ACC112 (cell line): Measurements from ENCODE around the gene TERT.
"Not testable (repeated sequence)": the region's sequence is repeated elsewhere in the genome, so short reads cannot be mapped to it uniquely, and the experiment has no call there.

ENCODE experiments used
- H2AFZ ChIP-seq: fragments of 200-600 bp; sonication (generic); one replicate; pipeline ENCODE4 v1.6.0; 2017; ENCODE audit warnings: antibody characterized with exemption, low read length; ENCODE audit not compliant: unreplicated experiment
- H3K27ac ChIP-seq: fragments of 200-600 bp; sonication (generic); 2 replicates; pipeline ENCODE4 v1.5.1; 2014; ENCODE audit warnings: low read depth, mild to moderate bottlenecking, antibody characterized with exemption, low read length, moderate library complexity
- H3K27me3 ChIP-seq: fragments of 200-600 bp; sonication (generic); 2 replicates; pipeline ENCODE4 v1.6.1; 2014; ENCODE audit warnings: mild to moderate bottlenecking, antibody characterized with exemption, low read length, moderate library complexity, mixed read lengths; ENCODE audit not compliant: insufficient read depth
- H3K36me3 ChIP-seq: fragments of 200-600 bp; sonication (generic); 2 replicates; pipeline ENCODE4 v1.6.1; 2016; ENCODE audit warnings: mild to moderate bottlenecking, antibody characterized with exemption, low read length, moderate library complexity, mixed read lengths; ENCODE audit not compliant: insufficient read depth
- H3K4me1 ChIP-seq: fragments of 200-600 bp; sonication (generic); one replicate; pipeline ENCODE4 v1.6.1; 2016; ENCODE audit warnings: low read length, mixed read lengths; ENCODE audit not compliant: insufficient read depth, unreplicated experiment, control insufficient read depth
- H3K4me3 ChIP-seq: fragments of 200-600 bp; sonication (generic); 2 replicates; pipeline ENCODE4 v1.5.1; 2014; ENCODE audit warnings: mild to moderate bottlenecking, low read depth, low read length
- H3K79me2 ChIP-seq: fragments of 200-600 bp; sonication (generic); one replicate; pipeline ENCODE4 v1.6.0; 2016; ENCODE audit warnings: low read length; ENCODE audit not compliant: control insufficient read depth, unreplicated experiment, insufficient read depth

Gene TERT

GRCh38 chr5:1292846-1293415, 1.9 kb downstream of the TERT start:
- Histone ChIP-seq H3K79me2 (no peaks in the 10 kb centered on the region), H2AFZ (no peak overlapping the region), H3K27ac (no peak overlapping the region), H3K36me3 (no peaks in the 10 kb centered on the region), H3K4me1 (no peaks in the 10 kb centered on the region), H3K4me3 (no peak overlapping the region), H3K27me3 (peaks cover 48% of the 10 kb centered on the region)

- H3K27ac ChIP-seq, result no peak overlapping the region
- no peaks in the 10 kb centered on the region for H3K4me1 ChIP-seq
- peaks cover 44% of the 10 kb centered on the region for H3K27me3 ChIP-seq
- H3K79me2 ChIP-seq, result no peaks in the 10 kb centered on the region
- H3K36me3 ChIP-seq, result no peaks in the 10 kb centered on the region
- no peak overlapping the region for H2AFZ ChIP-seq
- H3K4me3 ChIP-seq, result no peak overlapping the region
Measured at GRCh38 chr5:1292139-1292538, 2.7 kb downstream of the TERT start.

GRCh38 chr5:1291611-1292080, 3.2 kb downstream of the TERT start:
- Histone ChIP-seq H3K79me2 (no peaks in the 10 kb centered on the region), H3K27ac (no peak overlapping the region), H3K4me3 (no peak overlapping the region), H2AFZ (no peak overlapping the region), H3K4me1 (no peaks in the 10 kb centered on the region), H3K36me3 (no peaks in the 10 kb centered on the region), H3K27me3 (peaks cover 40% of the 10 kb centered on the region)

GRCh38 chr5:1290956-1291355, 3.9 kb downstream of the TERT start:
- H2AFZ ChIP-seq, H3K27ac ChIP-seq, H3K36me3 ChIP-seq, H3K4me1 ChIP-seq, H3K4me3 ChIP-seq, H3K79me2 ChIP-seq: not testable (repeated sequence)
- peaks cover 33% of the 10 kb centered on the region for H3K27me3 ChIP-seq

- H3K27me3 ChIP-seq, result peaks cover 19% of the 10 kb centered on the region
- not testable (repeated sequence) for H2AFZ ChIP-seq, H3K4me1 ChIP-seq, H3K36me3 ChIP-seq, H3K79me2 ChIP-seq, H3K4me3 ChIP-seq, H3K27ac ChIP-seq
Measured at GRCh38 chr5:1289559-1289958, 5.3 kb downstream of the TERT start.

- no peaks in the 10 kb centered on the region for H3K36me3 ChIP-seq
- H3K27me3 ChIP-seq, result peaks cover 11% of the 10 kb centered on the region
- H3K4me3 ChIP-seq, result no peak overlapping the region
- H3K4me1 ChIP-seq, result no peaks in the 10 kb centered on the region
- H3K79me2 ChIP-seq, result no peaks in the 10 kb centered on the region
- no peak overlapping the region for H2AFZ ChIP-seq
- no peak overlapping the region for H3K27ac ChIP-seq
Measured at GRCh38 chr5:1288439-1289335, 6.2 kb downstream of the TERT start.

GRCh38 chr5:1285883-1286291, 9.0 kb downstream of the TERT start:
- Histone ChIP-seq H3K27me3 (no peaks in the 10 kb centered on the region), H3K4me1 (no peaks in the 10 kb centered on the region), H3K36me3 (no peaks in the 10 kb centered on the region), H3K79me2 (no peaks in the 10 kb centered on the region), H2AFZ (no peak overlapping the region), H3K27ac (no peak overlapping the region), H3K4me3 (no peak overlapping the region)

- no peak overlapping the region for H3K4me3 ChIP-seq
- H3K36me3 ChIP-seq, result no peaks in the 10 kb centered on the region
- H2AFZ ChIP-seq, result no peak overlapping the region
- H3K27ac ChIP-seq, result no peak overlapping the region
- H3K4me1 ChIP-seq, result no peaks in the 10 kb centered on the region
- no peaks in the 10 kb centered on the region for H3K27me3 ChIP-seq
- H3K79me2 ChIP-seq, result no peaks in the 10 kb centered on the region
Measured at GRCh38 chr5:1285141-1285540, 9.7 kb downstream of the TERT start.

- H3K4me1 ChIP-seq, H3K79me2 ChIP-seq, H3K4me3 ChIP-seq, H3K36me3 ChIP-seq, H2AFZ ChIP-seq, H3K27me3 ChIP-seq, H3K27ac ChIP-seq: not testable (repeated sequence)
Measured at GRCh38 chr5:1284336-1284970, 10.4 kb downstream of the TERT start.

GRCh38 chr5:1283729-1284041, 11.2 kb downstream of the TERT start:
- H2AFZ ChIP-seq, H3K4me3 ChIP-seq, H3K27ac ChIP-seq, H3K27me3 ChIP-seq, H3K36me3 ChIP-seq, H3K4me1 ChIP-seq, H3K79me2 ChIP-seq: not testable (repeated sequence)
